Measurements from ENCODE around the gene AGPAT4. TPM values are rescaled to one million over a fixed set of nuclear protein-coding genes. Genes with fewer than 3 reads are reported as not detected.

AGPAT4 gene
- total and polyA plus RNA-seq, 2 experiments from 2014 or later: 10.6 to 11.8 TPM

GRCh38 chr6:161132384-161132783, 141.5 kb downstream of the AGPAT4 start:
- WGBS (ENCODE audit: low lambda C conversion rate, missing lambda C conversion rate): 99% methylated on average over 11 of the region's 11 CpGs
- no peak overlapping the region for H3K4me3 ChIP-seq
- no peak for DNase-seq (ENCODE audit: low spot score)
- no peaks in the 10 kb centered on the region for H3K4me1 ChIP-seq (ENCODE audit: insufficient read depth)
- no peaks in the 10 kb centered on the region for H3K9me3 ChIP-seq (ENCODE audit: low read depth)
- H3K4me2 ChIP-seq: no peak overlapping the region
- TF ChIP-seq EZH2phosphoT487 (IDR thresholded peaks at IDR 0.05; ENCODE audit: low read depth, severe bottlenecking, unreplicated experiment) (no peak), CTCF (IDR thresholded peaks at IDR 0.05; ENCODE audit: poor library complexity) (no peak), EZH2 (IDR thresholded peaks at IDR 0.05; ENCODE audit: borderline replicate concordance) (no peak)
- no peak overlapping the region for H2AFZ ChIP-seq
- H3K36me3 ChIP-seq (replicated peaks; ENCODE audit: insufficient read depth, low read depth): no peaks in the 10 kb centered on the region
- no peak overlapping the region for H3K27ac ChIP-seq
- no peaks in the 10 kb centered on the region for H4K20me1 ChIP-seq (ENCODE audit: insufficient read depth, poor library complexity, severe bottlenecking)
- no peaks in the 10 kb centered on the region for H3K79me2 ChIP-seq
- no peaks in the 10 kb centered on the region for H3K27me3 ChIP-seq
- no peaks in the 10 kb centered on the region for H3K9me2 ChIP-seq (replicated peaks; ENCODE audit: insufficient read depth)

- Histone ChIP-seq H3K4me3 (no peak overlapping the region), H3K4me1 (ENCODE audit: insufficient read depth) (no peaks in the 10 kb centered on the region), H3K27ac (no peak overlapping the region), H3K36me3 (replicated peaks; ENCODE audit: insufficient read depth, low read depth) (no peaks in the 10 kb centered on the region), H2AFZ (no peak overlapping the region), H3K9me3 (ENCODE audit: low read depth) (peaks cover under 1% of the 10 kb centered on the region), H3K9me2 (replicated peaks; ENCODE audit: insufficient read depth) (no peaks in the 10 kb centered on the region), H3K79me2 (no peaks in the 10 kb centered on the region), H4K20me1 (ENCODE audit: insufficient read depth, poor library complexity, severe bottlenecking) (no peaks in the 10 kb centered on the region), H3K27me3 (no peaks in the 10 kb centered on the region), H3K4me2 (no peak overlapping the region)
- WGBS (ENCODE audit: low lambda C conversion rate, missing lambda C conversion rate): 94% methylated on average over 3 of the region's 3 CpGs
- DNase-seq (ENCODE audit: low spot score): no peak
- TF ChIP-seq EZH2phosphoT487 (IDR thresholded peaks at IDR 0.05; ENCODE audit: low read depth, severe bottlenecking, unreplicated experiment) (no peak), CTCF (IDR thresholded peaks at IDR 0.05; ENCODE audit: poor library complexity) (no peak), EZH2 (IDR thresholded peaks at IDR 0.05; ENCODE audit: borderline replicate concordance) (no peak)
Measured at GRCh38 chr6:161130967-161131766, 142.7 kb downstream of the AGPAT4 start.

- Histone ChIP-seq H3K27me3 (no peaks in the 10 kb centered on the region), H3K4me2 (no peak overlapping the region), H2AFZ (no peak overlapping the region), H3K36me3 (replicated peaks; ENCODE audit: insufficient read depth, low read depth) (no peaks in the 10 kb centered on the region), H3K79me2 (no peaks in the 10 kb centered on the region), H3K9me2 (replicated peaks; ENCODE audit: insufficient read depth) (no peaks in the 10 kb centered on the region), H3K4me1 (ENCODE audit: insufficient read depth) (no peaks in the 10 kb centered on the region), H3K4me3 (no peak overlapping the region), H3K27ac (no peak overlapping the region), H4K20me1 (ENCODE audit: insufficient read depth, poor library complexity, severe bottlenecking) (no peaks in the 10 kb centered on the region), H3K9me3 (ENCODE audit: low read depth) (peaks cover 7% of the 10 kb centered on the region)
- 95% methylated on average over 7 of the region's 7 CpGs for WGBS (ENCODE audit: low lambda C conversion rate, missing lambda C conversion rate)
- no peak for DNase-seq (ENCODE audit: low spot score)
- TF ChIP-seq CTCF (IDR thresholded peaks at IDR 0.05; ENCODE audit: poor library complexity) (no peak), EZH2 (IDR thresholded peaks at IDR 0.05; ENCODE audit: borderline replicate concordance) (no peak), EZH2phosphoT487 (IDR thresholded peaks at IDR 0.05; ENCODE audit: low read depth, severe bottlenecking, unreplicated experiment) (no peak)
Measured at GRCh38 chr6:161130541-161130940, 143.3 kb downstream of the AGPAT4 start.

All from hepatocyte (in vitro differentiated cells).